NCI-H82 (cell line): ENCODE results near the gene EHD4.

Source experiments
- DNase-seq: peaks from one replicate; lab custom pipeline; 2025; lab: John Stamatoyannopoulos, UW

The EHD4 gene

DNA sequence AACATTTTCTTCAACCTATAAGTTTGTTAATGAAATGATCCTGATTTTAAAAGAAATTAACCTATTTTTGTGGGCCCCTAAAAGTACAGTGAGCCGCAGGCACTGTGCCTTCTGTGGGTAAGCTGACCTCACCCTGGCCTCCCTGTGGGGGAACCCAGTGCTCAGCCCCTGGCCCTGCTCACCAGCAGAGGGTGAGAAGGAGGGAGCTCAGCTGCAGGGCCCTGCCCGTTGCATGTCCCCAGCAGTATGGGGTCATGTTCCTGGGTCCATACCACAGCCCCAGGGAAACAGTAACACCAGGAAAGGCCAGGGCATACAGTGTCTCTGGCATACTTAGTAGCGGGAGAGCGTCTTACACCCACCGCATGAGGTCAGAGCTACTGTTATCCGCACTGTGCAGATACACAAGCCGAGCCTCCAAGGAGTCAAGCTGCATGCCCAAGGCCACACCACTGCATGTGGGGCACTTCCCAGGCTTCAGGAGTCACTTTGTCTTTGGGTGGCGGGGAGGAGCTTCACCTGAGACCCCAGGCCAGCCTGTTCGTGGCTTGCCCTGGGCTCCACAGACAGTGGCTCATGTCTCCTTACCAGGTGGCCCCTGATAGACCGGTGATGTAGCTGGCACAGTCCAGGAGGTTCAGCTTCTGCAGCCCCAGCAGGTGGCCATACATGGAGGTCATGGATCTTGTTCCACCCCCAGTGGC is 22.6 kb upstream of the EHD4 start:
- no peak for DNase-seq

DNA sequence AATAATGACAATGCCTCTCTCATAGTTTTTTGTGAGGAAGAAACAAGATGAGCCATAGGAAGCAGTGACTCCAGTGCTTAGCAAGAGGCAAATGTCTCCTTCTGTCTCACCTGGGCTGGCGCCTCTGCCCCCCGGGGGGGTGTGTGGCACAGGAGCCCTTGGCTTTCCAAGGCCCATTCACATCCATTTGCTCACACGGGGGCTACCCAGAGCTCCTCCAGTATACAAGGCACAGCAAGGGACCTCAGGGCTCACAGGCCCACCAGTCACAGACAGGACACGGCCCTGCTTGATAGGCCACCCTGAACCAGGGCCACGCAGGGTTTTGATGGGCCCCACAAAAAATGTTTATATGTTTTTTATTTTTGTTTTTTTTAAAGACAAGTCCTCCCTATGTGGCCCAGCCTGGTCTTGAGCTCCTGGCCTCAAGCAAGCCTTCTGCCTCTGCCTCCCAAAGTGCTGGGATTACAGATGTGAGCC is 21.9 kb upstream of the EHD4 start:
- no peak for DNase-seq

- no peak for DNase-seq
Observed at GRCh38 chr15:41993472-41994170, 21.3 kb upstream of the EHD4 start.

DNA sequence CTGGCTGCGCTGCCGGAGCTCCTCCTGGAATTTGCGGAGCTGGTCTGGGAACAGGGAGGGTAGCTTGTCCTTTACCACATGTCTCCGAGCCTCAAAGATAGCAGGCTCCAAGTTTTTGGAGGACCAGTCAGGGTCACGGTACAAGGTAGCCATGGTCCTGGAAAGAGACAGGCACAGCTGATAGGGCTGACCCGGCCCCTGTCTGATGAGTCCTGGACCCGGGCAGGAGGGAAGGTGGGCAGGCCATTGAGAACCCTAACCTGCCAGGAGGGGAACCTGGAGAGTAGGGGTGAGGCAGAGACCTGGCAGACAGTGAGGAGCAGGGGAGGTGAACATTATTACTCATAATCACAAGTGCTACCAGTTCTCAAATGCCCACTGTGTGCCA is 20.4 kb upstream of the EHD4 start:
- no peak for DNase-seq

GRCh38 chr15:41992151-41992802 is 19.9 kb upstream of the EHD4 start:
- DNase-seq = no peak

GRCh38 chr15:41990691-41991090 is 18.3 kb upstream of the EHD4 start:
- DNase-seq = no peak

DNA sequence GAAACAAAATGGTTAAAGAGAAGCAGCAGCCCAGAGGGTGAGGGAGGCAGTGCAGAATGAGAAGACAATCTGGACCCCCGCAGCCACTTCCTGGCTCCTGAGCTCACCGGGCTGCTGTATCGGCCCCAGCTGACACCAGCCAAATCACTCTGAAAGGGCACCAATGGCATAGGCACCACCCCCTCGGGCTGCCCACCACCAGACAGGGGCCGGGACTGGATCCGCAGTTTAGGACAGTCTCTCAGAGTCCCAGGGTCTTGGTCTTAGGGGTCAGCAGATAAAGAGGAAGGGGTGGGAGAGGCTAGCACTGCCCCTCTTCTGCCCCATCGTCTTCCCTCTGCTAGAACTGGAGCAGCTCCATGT is 17.9 kb upstream of the EHD4 start:
- no peak for DNase-seq

GRCh38 chr15:41989573-41990242 is 17.4 kb upstream of the EHD4 start:
- DNase-seq = peak; percentile 84

DNA sequence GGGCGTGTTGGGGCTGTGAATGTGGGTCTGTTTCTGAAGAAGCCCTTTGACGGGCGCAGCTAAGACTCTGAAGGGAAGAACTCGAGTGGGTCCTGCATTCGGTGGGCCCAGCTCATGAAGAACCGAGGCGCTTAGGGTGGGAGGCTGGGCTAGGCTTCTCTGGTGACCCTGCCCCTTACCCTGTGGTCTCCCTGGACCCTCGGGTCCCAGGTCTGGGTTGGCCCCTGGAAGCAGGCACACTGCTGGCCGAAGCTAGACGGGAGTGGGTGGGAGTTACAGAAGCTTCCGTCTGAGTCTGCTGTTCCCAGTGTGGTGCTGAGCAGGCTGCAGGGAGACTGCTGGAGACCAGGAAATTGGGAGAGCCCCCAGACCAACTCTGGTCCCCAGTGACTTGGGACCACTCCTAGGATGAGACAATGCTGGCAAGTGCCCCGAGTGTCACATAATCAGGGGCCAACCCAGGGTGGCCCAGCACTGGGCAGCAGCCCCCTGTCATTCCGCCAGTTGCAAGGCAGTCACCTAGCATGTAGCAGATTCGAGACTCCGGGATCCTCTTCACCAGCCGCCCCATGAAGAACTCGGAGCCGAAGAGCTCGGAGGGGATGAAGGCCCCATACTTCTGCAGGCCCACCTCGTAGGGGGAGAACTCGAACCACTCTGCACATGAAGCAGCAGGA is 16.7 kb upstream of the EHD4 start:
- no peak for DNase-seq

GRCh38 chr15:41987925-41988275 is 15.5 kb upstream of the EHD4 start:
- no peak for DNase-seq

- DNase-seq = no peak
Observed at GRCh38 chr15:41987246-41987924, 15.0 kb upstream of the EHD4 start.

GRCh38 chr15:41985236-41986160 is 13.1 kb upstream of the EHD4 start:
- DNase-seq = no peak

DNA sequence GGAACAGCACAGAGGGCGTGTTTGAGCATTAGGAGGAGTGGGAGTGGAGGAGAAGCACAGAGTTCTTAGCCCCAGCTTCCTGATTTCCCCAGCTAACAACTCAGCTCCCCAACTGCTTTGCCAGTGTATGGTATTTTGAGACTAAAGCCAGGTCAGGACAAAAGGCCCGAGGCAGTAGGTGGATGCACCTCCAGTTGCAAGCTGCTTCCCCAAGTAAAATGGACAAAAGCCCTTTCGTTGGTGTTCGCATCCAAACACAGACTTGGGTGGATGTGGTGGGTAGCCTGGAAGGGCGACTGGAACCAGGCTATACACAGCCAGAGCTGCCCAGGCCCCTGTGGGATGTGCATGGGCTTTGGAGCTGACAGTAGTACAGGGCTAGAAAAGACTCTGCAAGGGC is 12.3 kb upstream of the EHD4 start:
- DNase-seq = no peak

DNA sequence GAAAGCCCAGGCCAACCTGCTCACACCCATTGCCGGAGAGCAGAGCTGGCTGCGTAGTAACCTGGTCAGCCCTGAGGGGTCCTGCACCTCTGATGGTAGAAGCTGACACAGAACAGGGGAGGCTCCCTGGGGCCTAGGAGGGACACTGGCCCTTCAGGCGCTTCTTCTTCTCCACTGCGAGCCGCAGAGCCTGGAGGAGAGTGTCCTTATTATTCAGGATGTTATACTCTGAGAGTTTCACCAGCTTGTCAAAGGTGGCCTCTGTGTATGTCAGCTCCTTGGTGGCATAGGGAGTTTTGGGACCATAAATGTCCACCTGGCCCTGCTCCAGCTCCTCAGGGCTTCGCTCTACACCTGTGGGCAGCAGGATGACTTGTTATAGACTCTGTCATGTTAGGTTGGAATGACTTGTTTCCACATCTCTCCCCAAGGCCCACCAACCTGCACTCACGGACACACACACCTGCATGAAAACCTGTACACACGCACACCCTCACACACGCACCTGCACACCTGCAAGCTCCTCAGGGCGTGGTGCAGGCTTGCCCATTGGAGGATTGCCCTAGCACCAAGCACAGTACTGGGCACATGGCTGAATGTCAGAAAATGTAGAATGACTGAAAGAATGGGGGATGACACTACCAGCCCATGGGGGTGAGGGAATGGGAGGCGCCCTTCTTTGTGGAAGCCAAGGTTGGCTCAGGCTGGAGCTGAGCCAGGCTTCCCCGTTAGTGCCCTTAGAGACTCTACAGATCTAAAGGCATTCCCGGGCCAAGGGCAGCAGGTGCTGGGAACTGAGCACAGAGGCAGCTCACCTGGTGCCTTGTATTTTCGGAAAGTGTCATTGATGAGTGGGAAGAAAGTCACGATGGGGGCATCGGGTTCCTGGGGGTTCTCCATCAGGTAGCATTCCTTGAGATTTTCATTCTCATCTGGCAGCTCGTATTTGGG is 11.5 kb upstream of the EHD4 start:
- no peak for DNase-seq

GRCh38 chr15:41983221-41983620 is 10.9 kb upstream of the EHD4 start:
- no peak for DNase-seq

GRCh38 chr15:41982133-41982930 is 10.0 kb upstream of the EHD4 start:
- DNase-seq = no peak

GRCh38 chr15:41981371-41982132 is 9.2 kb upstream of the EHD4 start:
- DNase-seq = no peak
